ENCODE data around the gene TMEM150A. TPM values are rescaled to one million over a fixed set of nuclear protein-coding genes. Genes with fewer than 3 reads are reported as not detected.

The TMEM150A gene
- polyA plus RNA-seq, 1 donor from 2014 or later = 8.4 TPM

GRCh38 chr2:85585781-85586105 is 16.8 kb downstream of the TMEM150A start:
- TF ChIP-seq RAD21 (conservative IDR thresholded peaks at IDR 0.05) (no peak), SMC3 (conservative IDR thresholded peaks at IDR 0.05; ENCODE audit: poor library complexity) (no peak), EZH2 (IDR thresholded peaks at IDR 0.05; ENCODE audit: borderline replicate concordance, insufficient read depth, low read length, poor library complexity, severe bottlenecking) (no peak), POLR2AphosphoS5 (IDR thresholded peaks at IDR 0.05) (no peak), MXI1 (conservative IDR thresholded peaks at IDR 0.05; ENCODE audit: poor library complexity, severe bottlenecking) (no peak), TAF1 (IDR thresholded peaks at IDR 0.05; ENCODE audit: low read depth) (no peak), EP300 (conservative IDR thresholded peaks at IDR 0.05; ENCODE audit: poor library complexity, severe bottlenecking) (no peak)
- TF ChIP-seq, protein P1, sequence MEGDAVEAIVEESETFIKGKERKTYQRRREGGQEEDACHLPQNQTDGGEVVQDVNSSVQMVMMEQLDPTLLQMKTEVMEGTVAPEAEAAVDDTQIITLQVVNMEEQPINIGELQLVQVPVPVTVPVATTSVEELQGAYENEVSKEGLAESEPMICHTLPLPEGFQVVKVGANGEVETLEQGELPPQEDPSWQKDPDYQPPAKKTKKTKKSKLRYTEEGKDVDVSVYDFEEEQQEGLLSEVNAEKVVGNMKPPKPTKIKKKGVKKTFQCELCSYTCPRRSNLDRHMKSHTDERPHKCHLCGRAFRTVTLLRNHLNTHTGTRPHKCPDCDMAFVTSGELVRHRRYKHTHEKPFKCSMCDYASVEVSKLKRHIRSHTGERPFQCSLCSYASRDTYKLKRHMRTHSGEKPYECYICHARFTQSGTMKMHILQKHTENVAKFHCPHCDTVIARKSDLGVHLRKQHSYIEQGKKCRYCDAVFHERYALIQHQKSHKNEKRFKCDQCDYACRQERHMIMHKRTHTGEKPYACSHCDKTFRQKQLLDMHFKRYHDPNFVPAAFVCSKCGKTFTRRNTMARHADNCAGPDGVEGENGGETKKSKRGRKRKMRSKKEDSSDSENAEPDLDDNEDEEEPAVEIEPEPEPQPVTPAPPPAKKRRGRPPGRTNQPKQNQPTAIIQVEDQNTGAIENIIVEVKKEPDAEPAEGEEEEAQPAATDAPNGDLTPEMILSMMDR (IDR thresholded peaks at IDR 0.05; ENCODE audit: poor library complexity, severe bottlenecking) = no peak
- TF ChIP-seq, protein P2, sequence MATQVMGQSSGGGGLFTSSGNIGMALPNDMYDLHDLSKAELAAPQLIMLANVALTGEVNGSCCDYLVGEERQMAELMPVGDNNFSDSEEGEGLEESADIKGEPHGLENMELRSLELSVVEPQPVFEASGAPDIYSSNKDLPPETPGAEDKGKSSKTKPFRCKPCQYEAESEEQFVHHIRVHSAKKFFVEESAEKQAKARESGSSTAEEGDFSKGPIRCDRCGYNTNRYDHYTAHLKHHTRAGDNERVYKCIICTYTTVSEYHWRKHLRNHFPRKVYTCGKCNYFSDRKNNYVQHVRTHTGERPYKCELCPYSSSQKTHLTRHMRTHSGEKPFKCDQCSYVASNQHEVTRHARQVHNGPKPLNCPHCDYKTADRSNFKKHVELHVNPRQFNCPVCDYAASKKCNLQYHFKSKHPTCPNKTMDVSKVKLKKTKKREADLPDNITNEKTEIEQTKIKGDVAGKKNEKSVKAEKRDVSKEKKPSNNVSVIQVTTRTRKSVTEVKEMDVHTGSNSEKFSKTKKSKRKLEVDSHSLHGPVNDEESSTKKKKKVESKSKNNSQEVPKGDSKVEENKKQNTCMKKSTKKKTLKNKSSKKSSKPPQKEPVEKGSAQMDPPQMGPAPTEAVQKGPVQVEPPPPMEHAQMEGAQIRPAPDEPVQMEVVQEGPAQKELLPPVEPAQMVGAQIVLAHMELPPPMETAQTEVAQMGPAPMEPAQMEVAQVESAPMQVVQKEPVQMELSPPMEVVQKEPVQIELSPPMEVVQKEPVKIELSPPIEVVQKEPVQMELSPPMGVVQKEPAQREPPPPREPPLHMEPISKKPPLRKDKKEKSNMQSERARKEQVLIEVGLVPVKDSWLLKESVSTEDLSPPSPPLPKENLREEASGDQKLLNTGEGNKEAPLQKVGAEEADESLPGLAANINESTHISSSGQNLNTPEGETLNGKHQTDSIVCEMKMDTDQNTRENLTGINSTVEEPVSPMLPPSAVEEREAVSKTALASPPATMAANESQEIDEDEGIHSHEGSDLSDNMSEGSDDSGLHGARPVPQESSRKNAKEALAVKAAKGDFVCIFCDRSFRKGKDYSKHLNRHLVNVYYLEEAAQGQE (IDR thresholded peaks at IDR 0.05; ENCODE audit: borderline replicate concordance) = no peak
- H3K27ac ChIP-seq (ENCODE audit: low read length) = no peak overlapping the region
- no peak overlapping the region for H3K4me3 ChIP-seq (ENCODE audit: low read length)
- H4K20me1 ChIP-seq (ENCODE audit: insufficient read depth) = no peaks in the 10 kb centered on the region
- H2AFZ ChIP-seq (ENCODE audit: low read depth, low read length) = no peak overlapping the region
- no peaks in the 10 kb centered on the region for H3K9me3 ChIP-seq (ENCODE audit: low read length)
- H3K27me3 ChIP-seq (ENCODE audit: insufficient read depth, low read depth, low read length) = peaks cover 42% of the 10 kb centered on the region
- no peaks in the 10 kb centered on the region for H3K79me2 ChIP-seq (replicated peaks; ENCODE audit: insufficient read depth, low read length)
- H3K9me2 ChIP-seq (ENCODE audit: insufficient read depth, low read length) = no peaks in the 10 kb centered on the region
- H3F3A ChIP-seq (ENCODE audit: insufficient read depth, low read length, poor library complexity, severe bottlenecking) = no peaks in the 10 kb centered on the region
- H3K4me2 ChIP-seq (ENCODE audit: low read length) = no peak overlapping the region
- no peaks in the 10 kb centered on the region for H3K36me3 ChIP-seq (ENCODE audit: insufficient read depth, low read length)
- no peak overlapping the region for H3K9ac ChIP-seq (ENCODE audit: low read length)

DNA sequence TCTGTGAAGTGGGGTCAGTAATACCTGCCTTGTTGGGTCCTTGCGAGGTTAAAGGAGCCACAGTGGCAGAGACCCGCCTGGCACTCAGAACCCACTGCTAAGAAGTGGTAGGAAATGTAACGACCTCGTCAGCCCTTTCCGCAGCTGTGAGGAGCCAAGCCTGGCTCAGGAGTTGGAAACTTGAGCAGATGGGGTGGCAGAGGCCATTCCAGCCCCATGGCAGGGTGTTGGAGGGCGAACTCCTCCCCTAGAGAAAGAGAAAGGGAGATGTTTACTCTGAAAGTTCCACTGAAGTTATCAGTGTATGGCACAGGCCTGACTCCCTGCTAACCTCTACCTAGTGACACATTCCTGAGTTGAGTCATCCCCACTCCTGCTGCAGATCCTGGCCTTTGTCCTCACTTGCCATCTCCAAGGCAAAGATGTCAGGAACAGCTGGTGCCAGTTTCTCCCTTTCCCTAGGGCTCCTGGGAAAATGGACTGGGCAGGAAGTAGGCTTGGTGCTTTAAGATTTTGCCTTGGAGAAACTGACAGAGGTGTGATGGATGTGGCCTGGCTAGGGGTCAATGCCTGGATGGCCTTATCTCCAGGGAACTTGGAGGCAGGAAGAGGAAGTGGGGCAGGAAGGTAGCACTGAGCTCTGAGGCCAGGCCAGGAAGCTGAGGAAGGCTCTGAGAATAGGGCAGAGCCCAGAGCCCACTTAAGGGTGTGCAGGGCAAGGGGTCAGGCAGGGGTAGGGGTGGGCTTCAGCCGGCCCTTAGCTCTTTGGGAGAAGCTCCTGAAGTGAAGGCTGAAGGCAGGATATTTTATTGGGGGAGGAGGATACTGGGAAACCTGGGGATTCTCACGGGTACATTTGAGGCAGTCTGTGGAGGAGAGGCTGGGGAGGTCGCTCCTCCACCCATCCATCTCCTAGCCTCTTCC is 17.4 kb downstream of the TMEM150A start:
- Histone ChIP-seq H3K27ac (ENCODE audit: low read length) (no peak overlapping the region), H3K36me3 (ENCODE audit: insufficient read depth, low read length) (no peaks in the 10 kb centered on the region), H3K79me2 (replicated peaks; ENCODE audit: insufficient read depth, low read length) (no peaks in the 10 kb centered on the region), H4K20me1 (ENCODE audit: insufficient read depth) (no peaks in the 10 kb centered on the region), H3K9me3 (ENCODE audit: low read length) (no peaks in the 10 kb centered on the region), H3F3A (ENCODE audit: insufficient read depth, low read length, poor library complexity, severe bottlenecking) (no peaks in the 10 kb centered on the region), H3K9ac (ENCODE audit: low read length) (no peak overlapping the region), H3K9me2 (ENCODE audit: insufficient read depth, low read length) (no peaks in the 10 kb centered on the region), H3K4me3 (ENCODE audit: low read length) (no peak overlapping the region), H2AFZ (ENCODE audit: low read depth, low read length) (no peak overlapping the region), H3K27me3 (ENCODE audit: insufficient read depth, low read depth, low read length) (peaks cover 42% of the 10 kb centered on the region), H3K4me2 (ENCODE audit: low read length) (no peak overlapping the region)
- TF ChIP-seq MXI1 (conservative IDR thresholded peaks at IDR 0.05; ENCODE audit: poor library complexity, severe bottlenecking) = no peak
- no peak for TF ChIP-seq EZH2 (IDR thresholded peaks at IDR 0.05; ENCODE audit: borderline replicate concordance, insufficient read depth, low read length, poor library complexity, severe bottlenecking)
- no peak for TF ChIP-seq RAD21 (conservative IDR thresholded peaks at IDR 0.05)
- TF ChIP-seq EP300 (conservative IDR thresholded peaks at IDR 0.05; ENCODE audit: poor library complexity, severe bottlenecking) = no peak
- no peak for TF ChIP-seq SMC3 (conservative IDR thresholded peaks at IDR 0.05; ENCODE audit: poor library complexity)
- TF ChIP-seq, protein P2 (IDR thresholded peaks at IDR 0.05; ENCODE audit: borderline replicate concordance) = no peak
